GM19463 (cell line): ENCODE results near the gene RNF8.
"Not testable (repeated sequence)": the region's sequence is repeated elsewhere in the genome, so short reads cannot be mapped to it uniquely, and the experiment has no call there.

ENCODE experiments used
- ATAC-seq: cut with Tn5 transposase; IDR thresholded peaks from one replicate; pipeline ENCODE4 v1.9.1; 2021; ENCODE audit warnings: mild to moderate bottlenecking, moderate library complexity; ENCODE audit not compliant: unreplicated experiment

The RNF8 gene

GRCh38 chr6:37353761-37354525 lies at the start of gene RNF8:
Gene RNF8 (plus strand): TSS chr6:37353983. CDS start chr6:37354165, 182 bp downstream.
- peak; percentile 96 for ATAC-seq

DNA sequence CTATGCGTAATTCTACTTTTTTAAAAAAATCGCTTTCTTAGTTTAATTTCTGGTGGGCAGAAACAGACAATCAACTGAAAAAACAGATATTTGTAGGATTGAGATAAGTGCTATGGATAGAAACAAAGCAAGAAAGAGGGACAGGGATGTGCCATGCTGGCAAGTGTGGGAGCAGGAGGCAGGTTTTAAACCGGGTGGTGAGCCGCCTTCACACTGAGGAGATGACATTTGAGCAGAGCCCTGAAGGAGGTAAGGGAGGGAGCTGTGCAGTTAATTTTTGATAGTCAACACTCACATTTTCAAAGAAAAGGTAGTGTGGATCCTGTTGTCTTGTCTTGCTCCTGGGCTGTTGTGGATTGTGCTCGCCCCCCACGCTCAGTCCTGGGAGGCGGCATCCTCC lies 49.0 kb upstream of the RNF8 start:
- no peak for ATAC-seq

DNA sequence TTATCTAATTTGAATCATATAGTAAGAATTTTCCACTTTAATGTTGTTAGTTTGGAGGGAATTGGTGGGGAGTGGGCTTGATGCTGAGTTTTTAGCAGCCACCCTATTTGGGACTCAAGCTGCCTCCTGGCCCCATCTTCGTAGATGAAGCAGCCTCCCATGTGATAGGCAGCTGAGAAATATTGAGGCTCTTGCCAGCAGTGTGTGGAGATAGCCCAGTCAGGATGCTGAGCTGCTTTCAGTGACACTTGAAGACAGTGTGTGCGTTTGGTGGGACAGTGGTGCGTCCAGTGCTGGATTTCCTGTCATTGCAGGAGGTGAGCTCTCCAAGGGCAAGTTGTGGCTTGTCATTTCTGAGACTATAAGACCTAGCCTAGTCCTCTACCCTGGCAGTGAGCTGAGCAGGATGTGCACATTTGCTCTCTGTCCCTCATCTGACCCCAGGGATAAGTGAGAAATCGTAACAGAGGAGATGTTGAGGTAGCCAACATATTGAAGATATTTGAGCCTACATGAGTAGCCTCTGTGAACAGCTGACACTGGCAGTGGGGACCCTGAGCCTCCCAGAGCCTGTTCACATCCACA lies 47.9 kb upstream of the RNF8 start:
- ATAC-seq, result no peak

DNA sequence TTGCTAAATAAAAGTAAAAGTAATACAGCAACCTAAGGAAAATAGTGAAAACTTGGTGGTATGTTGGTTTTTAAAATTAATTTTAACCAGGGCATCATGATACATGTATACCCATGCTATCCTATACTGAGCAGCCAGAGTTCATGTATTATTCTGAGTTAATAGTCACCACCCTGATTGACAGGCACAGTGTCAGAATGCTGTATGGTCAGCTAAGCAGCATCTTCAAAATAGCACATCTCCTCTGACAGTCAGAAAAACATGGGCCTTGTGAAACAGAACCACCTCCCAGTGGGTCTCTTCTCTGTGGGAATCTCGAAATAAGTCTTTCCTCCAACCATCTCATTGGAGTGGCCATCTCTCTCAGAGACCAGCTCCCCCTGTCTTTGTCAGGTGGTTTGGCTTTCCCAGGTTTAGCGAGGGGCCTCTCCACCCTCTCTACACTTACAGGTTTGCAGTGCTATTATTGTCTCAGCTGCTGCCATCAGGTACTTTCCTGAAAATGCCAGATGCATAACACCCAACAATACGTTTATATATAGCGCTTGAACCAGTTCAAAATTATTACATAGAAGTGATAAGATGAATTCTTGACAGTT lies 47.1 kb upstream of the RNF8 start:
- ATAC-seq, result no peak

DNA sequence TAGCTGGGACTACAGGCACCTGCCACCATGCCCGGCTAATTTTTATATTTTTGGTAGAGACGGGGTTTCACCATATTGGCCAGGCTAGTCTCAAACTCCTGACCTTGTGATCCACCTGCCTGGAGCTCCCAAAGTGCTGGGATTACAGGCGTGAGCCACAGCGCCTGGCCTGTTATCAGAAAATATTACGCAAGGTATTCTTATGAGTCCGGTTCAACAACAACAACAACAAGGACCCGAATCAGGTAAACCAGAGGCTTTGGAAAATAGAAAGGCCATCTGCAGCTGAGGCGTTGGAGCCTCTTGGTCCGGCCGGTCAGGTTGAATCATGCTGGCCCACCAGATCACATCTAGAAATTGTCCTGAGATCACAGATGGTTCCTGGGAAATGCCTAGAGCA lies 46.3 kb upstream of the RNF8 start:
- ATAC-seq, result not testable (repeated sequence)

DNA sequence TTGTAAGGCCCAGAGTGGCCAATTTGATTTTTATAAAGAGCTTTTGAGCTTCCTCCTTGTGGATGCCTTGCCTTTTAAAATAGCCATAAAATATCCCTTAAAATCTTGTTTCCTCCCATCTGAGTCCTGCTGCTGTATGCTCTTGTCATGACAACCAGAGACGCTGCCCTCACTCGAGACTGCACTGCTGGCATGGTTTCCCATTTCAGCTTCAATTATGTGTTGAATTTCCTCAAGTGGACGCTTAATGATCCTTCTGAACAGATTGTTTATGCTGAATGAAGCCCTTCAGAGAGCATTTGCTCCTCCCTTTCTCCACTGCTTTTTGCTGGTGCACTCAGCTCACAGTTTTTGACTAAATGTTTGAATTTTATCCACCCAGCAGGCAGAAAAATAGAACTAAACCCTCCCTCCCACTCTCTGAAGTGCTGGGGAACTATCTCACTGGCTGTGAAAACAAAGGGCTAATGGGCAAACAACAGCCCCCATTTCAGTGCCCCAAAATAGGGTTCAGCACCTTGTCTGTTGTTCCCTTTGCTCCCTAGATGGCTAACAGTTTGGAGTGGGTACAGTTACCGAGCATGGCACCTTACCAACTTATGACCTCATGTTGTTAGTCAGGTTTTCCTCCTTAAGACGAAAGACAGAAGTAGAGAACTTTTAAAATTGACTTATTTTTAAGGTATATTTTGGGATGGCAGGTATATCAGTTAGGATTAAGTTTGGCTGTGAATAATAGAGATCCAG lies 45.5 kb upstream of the RNF8 start:
- ATAC-seq, result no peak

- no peak for ATAC-seq
Measured at GRCh38 chr6:37309046-37309445, 44.7 kb upstream of the RNF8 start.

GRCh38 chr6:37309692-37310091 lies 44.1 kb upstream of the RNF8 start:
- ATAC-seq, result no peak

DNA sequence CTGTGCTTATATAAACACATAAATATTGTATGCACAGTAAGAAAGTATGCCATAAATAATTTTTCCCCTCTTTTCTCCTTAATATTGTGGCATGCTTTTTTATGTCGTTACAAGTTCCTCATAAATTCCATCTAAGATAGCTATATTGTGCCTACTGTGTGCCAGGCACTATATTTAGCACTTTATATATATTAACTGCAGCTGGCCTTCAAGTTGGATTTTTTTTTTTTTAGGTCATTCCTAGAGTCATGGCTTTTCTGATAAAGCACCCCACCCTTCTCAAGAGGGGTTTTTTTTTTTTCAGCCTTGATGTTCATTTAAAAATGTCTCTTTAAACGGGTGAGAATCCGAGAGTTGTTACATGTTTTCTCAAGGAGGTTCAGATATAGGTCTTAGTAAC lies 42.8 kb upstream of the RNF8 start:
- ATAC-seq, result no peak

DNA sequence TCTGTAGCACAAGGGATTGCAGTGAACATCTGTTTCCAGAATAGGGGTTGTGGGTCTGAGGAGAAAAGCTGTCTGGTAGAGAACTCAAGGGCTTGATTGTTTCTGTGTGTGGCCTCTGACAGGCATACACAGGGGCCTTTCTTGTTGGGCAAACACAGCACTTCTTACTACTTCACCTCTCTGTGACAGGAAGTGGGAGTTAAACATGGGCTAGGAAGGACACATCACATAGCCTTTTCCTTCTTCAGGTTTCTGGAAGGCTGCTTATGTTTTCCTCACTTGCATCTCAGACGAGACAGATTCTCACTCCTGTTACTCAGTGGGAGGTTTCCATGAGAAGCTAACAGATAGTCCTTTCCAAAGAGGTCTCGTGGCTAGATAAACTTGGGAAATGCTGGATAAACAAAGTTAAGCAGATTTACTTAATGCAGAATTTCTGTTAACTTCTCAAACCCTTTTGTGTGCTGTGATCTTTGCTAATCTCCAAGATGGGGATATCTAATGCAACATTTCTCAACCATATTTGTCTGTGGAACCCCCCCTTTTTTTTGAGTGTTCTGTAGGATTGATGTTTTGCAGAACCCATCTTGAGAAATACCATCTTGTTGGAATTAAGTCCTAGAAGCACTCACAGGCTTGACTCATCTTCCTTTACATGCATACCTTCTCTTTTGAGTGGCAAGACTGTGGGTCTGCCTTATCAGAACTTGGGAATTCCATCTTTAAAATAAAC lies 41.9 kb upstream of the RNF8 start:
- no peak for ATAC-seq

GRCh38 chr6:37313723-37314486 lies 39.9 kb upstream of the RNF8 start:
- ATAC-seq, result no peak

GRCh38 chr6:37314487-37315156 lies 39.2 kb upstream of the RNF8 start:
- ATAC-seq, result no peak

DNA sequence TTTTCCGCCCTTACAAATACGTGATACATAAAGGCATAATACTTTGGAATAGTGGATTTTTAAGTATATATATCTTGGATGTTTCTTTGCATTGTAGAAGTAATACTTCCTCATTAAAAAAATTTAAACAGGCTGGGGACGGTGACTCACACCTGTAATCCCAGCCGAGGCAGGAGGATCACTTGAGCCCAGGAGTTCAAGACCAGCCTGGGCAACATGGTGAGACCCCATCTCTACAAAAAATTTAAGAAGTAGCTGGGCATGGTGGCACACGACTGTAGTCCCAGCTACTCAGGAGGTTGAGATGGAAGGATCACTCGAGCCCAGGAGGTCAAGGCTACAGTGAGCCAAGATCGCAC lies 38.6 kb upstream of the RNF8 start:
- no peak for ATAC-seq

DNA sequence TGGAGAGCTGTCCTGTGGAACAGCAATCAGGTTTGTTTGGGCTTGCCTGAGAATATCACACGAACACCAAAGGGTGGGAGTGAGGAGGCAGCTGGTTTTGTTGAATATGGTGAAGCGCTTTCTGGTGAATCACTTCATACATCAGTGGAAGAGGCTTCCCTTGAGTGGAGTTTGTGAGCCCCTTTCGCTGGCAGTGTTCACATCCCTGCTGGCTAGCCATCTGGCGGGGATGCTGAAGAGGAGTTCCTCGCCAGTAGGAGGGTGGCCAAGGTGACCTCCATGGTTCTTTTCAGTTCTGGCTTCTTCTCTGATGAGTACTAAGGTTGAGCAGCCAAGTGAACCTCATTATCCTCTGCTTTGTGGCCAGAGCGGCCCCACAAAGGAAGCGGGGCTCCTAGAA lies 37.7 kb upstream of the RNF8 start:
- ATAC-seq, result no peak

GRCh38 chr6:37317312-37318038 lies 36.3 kb upstream of the RNF8 start:
- no peak for ATAC-seq

DNA sequence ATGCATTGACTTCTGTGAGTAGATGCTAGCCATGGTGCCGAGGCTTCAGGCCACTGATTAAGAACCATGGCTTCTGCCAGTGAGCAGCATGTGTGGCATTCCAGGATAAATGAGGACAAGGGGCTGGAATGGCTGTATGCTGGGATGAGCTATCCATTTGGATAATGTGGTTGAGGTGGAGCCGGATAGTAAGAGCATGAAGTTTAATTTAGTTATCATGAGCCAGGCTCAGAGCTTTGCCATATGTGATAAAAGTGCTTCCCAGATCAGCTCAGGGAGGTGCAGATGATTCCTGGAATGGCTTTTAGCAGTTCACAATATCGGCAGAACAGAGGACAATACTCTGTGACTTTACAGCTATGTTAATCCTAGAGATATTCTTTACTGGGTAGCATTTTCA lies 34.6 kb upstream of the RNF8 start:
- ATAC-seq, result no peak

- ATAC-seq, result no peak
Measured at GRCh38 chr6:37319856-37320480, 33.8 kb upstream of the RNF8 start.

- ATAC-seq, result no peak
Measured at GRCh38 chr6:37320646-37321045, 33.1 kb upstream of the RNF8 start.

GRCh38 chr6:37321101-37321500 lies 32.7 kb upstream of the RNF8 start:
- no peak for ATAC-seq
